Tibial nerve (tissue), 4 donors: ENCODE data around the gene GDI1.

Source experiments
- CTCF ChIP-seq, 5 experiments: fragments of 200-600 bp in 3 of 5; fragments of 450-650 bp in 2 of 5; sonication (generic) in 3 of 5; IDR thresholded peaks; one replicate each; pipeline ENCODE4 v1.5.1; 2016 to 2019; ENCODE audit warnings: antibody characterized with exemption in 5 of 5, mild to moderate bottlenecking in 3 of 5, moderate library complexity in 2 of 5
- EP300 ChIP-seq, 2 donors: sonication (generic); formaldehyde crosslinking; IDR thresholded peaks; one replicate each; pipeline ENCODE4 v1.6.1; 2017; ENCODE audit warnings: antibody characterized with exemption in 2 of 2, mild to moderate bottlenecking in 1 of 2
- POLR2A ChIP-seq, 2 donors: fragments of 450-650 bp; IDR thresholded peaks; one replicate each; pipeline ENCODE4 v1.6.1; 2017; ENCODE audit warnings: antibody characterized with exemption in 2 of 2, mild to moderate bottlenecking in 2 of 2, moderate library complexity in 2 of 2

GRCh38 chrX:154466907-154467306 lies 30.0 kb downstream of the GDI1 start:
- TF ChIP-seq CTCF (IDR thresholded peaks at IDR 0.05) (no peak), POLR2A (IDR thresholded peaks at IDR 0.05) (no peak), EP300 (IDR thresholded peaks at IDR 0.05) (no peak)
